HepG2 (cell line): Measurements from ENCODE around the gene KLHL18. TPM values are rescaled to one million over a fixed set of nuclear protein-coding genes. Genes with fewer than 3 reads are reported as not detected.

ENCODE experiments used
- ATAC-seq: fragments of 200-7000 bp; cut with Tn5 transposase; 3 replicates; pipeline ENCODE4 v1.9.1; 2020; ENCODE audit warnings: mild to moderate bottlenecking, moderate library complexity
- BruUV-seq: library from RNA; stranded (reverse); fragments of 400-500 nt; replicated peaks from 2 replicates; lab custom pipeline; 2021; lab: Mats Ljungman, UMichigan
- CTCF ChIA-PET: fragments of 300-600 bp; formaldehyde crosslinking; extraction: SDS; loops from one replicate; lab custom pipeline; 2021; ENCODE audit warnings: low total read pairs, inconsistent platforms, low intra/inter-chr PET ratio; lab: Yijun Ruan, JAX
- POLR2A ChIA-PET: fragments of 350-600 bp; sonication (Branson Sonifier 250); formaldehyde crosslinking; loops from one replicate; lab custom pipeline; 2020; ENCODE audit warnings: antibody characterized with exemption, inconsistent platforms; lab: Yijun Ruan, JAX
- DNase-seq: peaks from one replicate; pipeline ENCODE4 v3.0.0-alpha.2; 2015; ENCODE audit warnings: low spot score
- FAIRE-seq: peaks from 3 replicates; lab custom pipeline; 2011; peaks lifted over from hg19 to GRCh38; lab: Jason Lieb, UNC
- H2AFZ ChIP-seq: one replicate; pipeline ENCODE4 v1.6.1; 2011; ENCODE audit warnings: low read length, inconsistent platforms
- H3K27ac ChIP-seq: fragments of 300-600 bp; 3 replicates; pipeline ENCODE4 v1.8.0; 2011; ENCODE audit warnings: mixed run types, mild to moderate bottlenecking, mixed read lengths, low read length, inconsistent platforms; ENCODE audit not compliant: insufficient read depth; ENCODE audit errors: extremely low read length
- H3K27me3 ChIP-seq, 2 experiments: fragments of 200-600 bp in 1 of 2; 2 replicates in 1 of 2; 3 replicates in 1 of 2; pipeline versions ENCODE4 v1.6.0 to v1.8.0; 2011; ENCODE audit warnings: low read length in 2 of 2, mild to moderate bottlenecking in 2 of 2, moderate library complexity in 2 of 2, inconsistent platforms in 1 of 2; ENCODE audit not compliant: insufficient read depth in 2 of 2, control insufficient read depth in 1 of 2
- H3K36me3 ChIP-seq, 2 experiments: fragments of 200-600 bp in 1 of 2; replicated peaks in 1 of 2; 2 replicates in 1 of 2; 3 replicates in 1 of 2; pipeline versions ENCODE4 v1.5.1 to v1.8.0; 2011; ENCODE audit warnings: low read length in 2 of 2, inconsistent platforms in 1 of 2; ENCODE audit not compliant: insufficient read depth in 2 of 2, control insufficient read depth in 1 of 2
- H3K4me1 ChIP-seq: 2 replicates; pipeline ENCODE4 v1.5.1; 2012; ENCODE audit warnings: low read length, inconsistent platforms; ENCODE audit not compliant: insufficient read depth
- H3K4me2 ChIP-seq: 2 replicates; pipeline ENCODE4 v1.6.0; 2011; ENCODE audit warnings: low read depth, low read length, inconsistent platforms
- H3K4me3 ChIP-seq, 3 experiments: fragments of 200-600 bp in 1 of 3; sonication (generic), shearing (Covaris generic) in 1 of 3; replicated peaks in 1 of 3; 2 replicates each; pipeline ENCODE4 v1.5.1; 2011 to 2016; ENCODE audit warnings: low read length in 3 of 3, inconsistent platforms in 2 of 3, low read depth in 2 of 3, mild to moderate bottlenecking in 2 of 3, control low read depth in 1 of 3, mixed read lengths in 1 of 3; ENCODE audit not compliant: insufficient read depth in 1 of 3
- H3K79me2 ChIP-seq: one replicate; pipeline ENCODE4 v1.6.1; 2011; ENCODE audit warnings: low read length, inconsistent platforms; ENCODE audit not compliant: insufficient read depth
- H3K9ac ChIP-seq: 2 replicates; pipeline ENCODE4 v1.6.0; 2011; ENCODE audit warnings: mild to moderate bottlenecking, low read depth, low read length, inconsistent platforms; ENCODE audit not compliant: insufficient read depth
- H3K9me3 ChIP-seq: 2 replicates; pipeline ENCODE4 v1.5.1; 2012; ENCODE audit warnings: mild to moderate bottlenecking, low read length
- H4K20me1 ChIP-seq: 2 replicates; pipeline ENCODE4 v1.6.0; 2011; ENCODE audit warnings: inconsistent platforms, mild to moderate bottlenecking, low read length, moderate library complexity; ENCODE audit not compliant: insufficient read depth
- BATF2 ChIP-seq: sonication (generic); formaldehyde crosslinking; IDR thresholded peaks from 2 replicates; pipeline ENCODE4 v1.8.0; 2022; ENCODE audit warnings: mild to moderate bottlenecking, missing genetic modification reagents, moderate library complexity
- DBP ChIP-seq: sonication (generic); formaldehyde crosslinking; IDR thresholded peaks from 2 replicates; pipeline ENCODE4 v1.4.0; 2020; ENCODE audit warnings: missing genetic modification reagents; ENCODE audit errors: not compliant biosample characterization
- ELF1 ChIP-seq: sonication (generic); formaldehyde crosslinking; IDR thresholded peaks from 2 replicates; pipeline ENCODE4 v1.4.0; 2020; ENCODE audit warnings: missing genetic modification reagents
- IKZF5 ChIP-seq: IDR thresholded peaks from 2 replicates; pipeline ENCODE4 v1.6.1; 2018; ENCODE audit warnings: missing genetic modification reagents, mild to moderate bottlenecking, missing compliant biosample characterization
- PHF8 ChIP-seq: sonication (generic); formaldehyde crosslinking; IDR thresholded peaks from 2 replicates; pipeline ENCODE4 v1.5.0; 2020; ENCODE audit warnings: missing genetic modification reagents
- POLR2AphosphoS5 ChIP-seq: IDR thresholded peaks from 2 replicates; pipeline ENCODE4 v1.6.1; 2012; ENCODE audit warnings: low read depth, low read length
- RBM22 ChIP-seq: fragments of 200-400 bp; formaldehyde crosslinking; optimal IDR thresholded peaks from 2 replicates; pipeline ENCODE3; 2017; ENCODE audit warnings: mild to moderate bottlenecking, low read length, moderate library complexity
- SAP130 ChIP-seq: IDR thresholded peaks from 2 replicates; pipeline ENCODE4 v1.6.1; 2016; ENCODE audit warnings: low read depth
- SMAD9 ChIP-seq: sonication (generic); formaldehyde crosslinking; IDR thresholded peaks from 2 replicates; pipeline ENCODE4 v1.5.1; 2020; ENCODE audit warnings: mild to moderate bottlenecking, missing genetic modification reagents
- YY1 ChIP-seq: IDR thresholded peaks from 2 replicates; pipeline ENCODE4 v1.6.1; 2011; ENCODE audit warnings: low read length, low read depth, moderate library complexity, mild to moderate bottlenecking; ENCODE audit not compliant: insufficient read depth, insufficient replicate concordance
- ZFY ChIP-seq: sonication (generic); formaldehyde crosslinking; IDR thresholded peaks from 2 replicates; pipeline ENCODE4 v1.4.0; 2020; ENCODE audit warnings: missing genetic modification reagents
- ZNF260 ChIP-seq: sonication (generic); formaldehyde crosslinking; IDR thresholded peaks from 2 replicates; pipeline ENCODE4 v1.4.0; 2020; ENCODE audit warnings: missing genetic modification reagents, low read depth, mild to moderate bottlenecking, borderline replicate concordance
- ZNF326 ChIP-seq: sonication (generic); formaldehyde crosslinking; IDR thresholded peaks from 2 replicates; pipeline ENCODE4 v1.4.0; 2020; ENCODE audit warnings: missing genetic modification reagents, borderline replicate concordance
- ZNF446 ChIP-seq: sonication (generic); formaldehyde crosslinking; IDR thresholded peaks from 2 replicates; pipeline ENCODE4 v1.5.0; 2020; ENCODE audit warnings: mild to moderate bottlenecking, missing genetic modification reagents
- ZNF513 ChIP-seq: sonication (generic); formaldehyde crosslinking; conservative IDR thresholded peaks from 2 replicates; pipeline ENCODE4 v1.5.0; 2020; ENCODE audit warnings: missing genetic modification reagents
- ZNF710 ChIP-seq: sonication (generic); formaldehyde crosslinking; IDR thresholded peaks from 2 replicates; pipeline ENCODE4 v1.5.0; 2020; ENCODE audit warnings: mild to moderate bottlenecking, missing genetic modification reagents, borderline replicate concordance
- ZNF792 ChIP-seq: IDR thresholded peaks from 2 replicates; pipeline ENCODE4 v1.6.1; 2016
- ZNF839 ChIP-seq: sonication (generic); formaldehyde crosslinking; IDR thresholded peaks from 2 replicates; pipeline ENCODE4 v1.4.0; 2020; ENCODE audit warnings: missing genetic modification reagents, mild to moderate bottlenecking, borderline replicate concordance
- WGBS: methylation state at CpG from one replicate; pipeline ENCODE4 v1.1.6; 2017; ENCODE audit warnings: low lambda C conversion rate; 5-methylcytosine and 5-hydroxymethylcytosine counted together
- in situ Hi-C: cut with HindIII; loops from 2 replicates; pipeline ENCODE4 v1.10.0; 2017; ENCODE audit warnings: low pct_unique_long_range_greater_than_20kb; ENCODE audit not compliant: extremely low pct_ligation_motif_present
- intact Hi-C: fragments of 100-400 bp; cut with micrococcal nuclease; formaldehyde crosslinking; loops from one replicate; pipeline ENCODE4 v1.10.0; 2022; ENCODE audit not compliant: unreplicated experiment
- polyA plus RNA-seq, 8 experiments: library from polyadenylated mRNA; depleted of rRNA in 3 of 8; stranded (reverse) in 7 of 8; unstranded in 1 of 8; fragments of >200 nt; fragmentation: Illumina TruSeq in 4 of 8; extraction: Trizol in 4 of 8; gene quantifications; 2 replicates each; pipeline versions ENCODE4 v1.2.1 to v1.2.3, GENCODE V29; 2011 to 2016; ENCODE audit warnings: low read depth in 4 of 8, missing spikeins in 1 of 8, mixed read lengths in 1 of 8; ENCODE audit not compliant: insufficient read depth in 1 of 8
- total RNA-seq, 5 experiments: library from RNA; depleted of rRNA; stranded (reverse); fragments of >200 nt; fragmentation: Illumina TruSeq; extraction: Trizol; gene quantifications; 2 replicates each; pipeline ENCODE4 v1.2.3, GENCODE V29; 2016; ENCODE audit warnings: low read depth in 1 of 5

Gene KLHL18
- total and polyA plus RNA-seq, 2 of the 13 experiments (the other 11 are each of a cell fraction or from before 2014, with no cell fraction given), result 17.5 to 18.8 TPM

GRCh38 chr3:47270526-47270925 lies 12.2 kb upstream of the KLHL18 start:
- Histone ChIP-seq H3K4me2 (no peak overlapping the region), H3K9me3 (no peaks in the 10 kb centered on the region), H3K79me2 (no peaks in the 10 kb centered on the region), H3K4me1 (peaks cover 15% of the 10 kb centered on the region), H3K27me3 (no peaks in the 10 kb centered on the region), H3K4me3 (no peak overlapping the region), H4K20me1 (no peaks in the 10 kb centered on the region), H3K9ac (no peak overlapping the region), H3K36me3 (no peaks in the 10 kb centered on the region), H2AFZ (no peak overlapping the region), H3K27ac (no peak overlapping the region)
- DNase-seq, result no peak
- in situ Hi-C loops (no loop called here), intact Hi-C loops (no loop called here)
- no peak for ATAC-seq
- POLR2A ChIA-PET, result no interaction called here
- BruUV-seq, result no TSS peak
- TF ChIP-seq ELF1 (CRISPR knock-in tag), result no peak
- TF ChIP-seq ZNF839 (CRISPR knock-in tag), result no peak
- TF ChIP-seq DBP, result no peak
- TF ChIP-seq SMAD9, result no peak
- TF ChIP-seq ZNF446 (CRISPR knock-in tag), result no peak
- TF ChIP-seq BATF2 (CRISPR knock-in tag), result no peak
- TF ChIP-seq ZNF792 (CRISPR knock-in tag), result no peak
- TF ChIP-seq ZNF260, result no peak
- TF ChIP-seq SAP130 (CRISPR knock-in tag), result no peak
- no peak for TF ChIP-seq ZNF710 (CRISPR knock-in tag)
- TF ChIP-seq YY1, result no peak
- TF ChIP-seq POLR2AphosphoS5, result no peak
- TF ChIP-seq IKZF5 (CRISPR knock-in tag), result no peak
- no peak for TF ChIP-seq ZFY (CRISPR knock-in tag)
- no peak for TF ChIP-seq ZNF513 (CRISPR knock-in tag)
- TF ChIP-seq ZNF326, result no peak
- no peak for TF ChIP-seq PHF8 (CRISPR knock-in tag)
- no peak for TF ChIP-seq RBM22
- CTCF ChIA-PET, result no interaction called here
- FAIRE-seq, result no peak
- WGBS, result 94% methylated on average over 4 of the region's 4 CpGs
